Activated CD4-positive, alpha-beta T cell treated with anti-CD3 and anti-CD28 coated beads, Interleukin-2, amount 10 ng/mL, durations not matched to agents 24 days and 14 days (primary cell): Measurements from ENCODE around the gene PCSK5. TPM values are rescaled to one million over a fixed set of nuclear protein-coding genes. Genes with fewer than 3 reads are reported as not detected.
A peak's percentile ranks its signal among the peaks of the same experiment; 100 is the strongest.

Experiments used
- DNase-seq: peaks from one replicate; pipeline ENCODE4 v3.0.0; 2022
- H3K27ac Mint-ChIP-seq: one replicate; pipeline ENCODE4 v1.8.0; 2022; ENCODE audit warnings: mild to moderate bottlenecking, mixed read lengths
- H3K27me3 Mint-ChIP-seq: one replicate; pipeline ENCODE4 v1.8.0; 2022; ENCODE audit warnings: mixed read lengths
- H3K36me3 Mint-ChIP-seq: one replicate; pipeline ENCODE4 v1.8.0; 2022; ENCODE audit warnings: low read depth, mild to moderate bottlenecking, mixed read lengths
- H3K4me1 Mint-ChIP-seq: one replicate; pipeline ENCODE4 v1.8.0; 2021; ENCODE audit warnings: mixed read lengths
- H3K4me3 Mint-ChIP-seq: one replicate; pipeline ENCODE4 v1.8.0; 2022; ENCODE audit warnings: mild to moderate bottlenecking, moderate library complexity, mixed read lengths
- H3K9me3 Mint-ChIP-seq: one replicate; pipeline ENCODE4 v1.8.0; 2021; ENCODE audit warnings: mixed read lengths
- intact Hi-C: fragments of 100-400 bp; cut with micrococcal nuclease; formaldehyde crosslinking; loops from one replicate; pipeline ENCODE4 v1.15.1; 2023
- total RNA-seq: library from RNA; stranded (reverse); gene quantifications from 2 replicates; pipeline ENCODE4 v1.2.3, GENCODE V29; 2022

The PCSK5 gene
- total RNA-seq, 1 donor from 2014 or later, result 1.6 TPM

DNA sequence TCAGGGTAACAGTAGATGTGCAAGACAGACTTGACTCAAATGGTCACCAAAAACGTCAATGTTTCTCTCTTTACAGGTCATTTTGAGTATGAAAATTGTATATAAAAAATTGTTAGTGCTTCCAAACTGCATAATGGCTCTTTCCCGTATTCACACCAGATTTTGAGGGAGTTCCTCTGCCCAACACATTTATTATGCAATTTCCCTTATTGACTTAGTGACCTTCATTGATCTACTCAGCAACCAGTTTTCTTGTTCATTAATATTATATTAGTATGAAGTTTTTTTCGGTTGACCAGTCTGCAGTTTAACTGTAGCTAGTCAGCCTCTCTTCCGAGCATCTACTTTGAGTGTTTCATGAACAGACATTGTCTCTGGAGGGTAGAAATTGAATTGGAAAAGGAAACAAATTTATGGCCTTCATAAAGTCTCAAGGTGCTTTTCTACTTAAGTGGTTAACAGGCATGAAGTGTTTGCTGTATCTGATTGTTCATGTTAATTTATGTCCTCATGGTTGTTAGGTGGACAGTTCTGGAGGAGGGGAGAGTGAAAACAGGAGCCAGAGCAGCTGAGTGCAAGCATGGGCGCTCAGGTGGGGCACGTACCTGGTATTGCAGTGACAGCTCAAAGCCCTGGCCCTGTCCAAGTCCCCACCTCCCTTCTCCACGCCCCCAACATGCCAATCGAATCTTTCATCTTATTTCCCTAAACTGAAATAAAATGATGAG, 263.6 kb downstream of the PCSK5 start:
- no peaks in the 10 kb centered on the region for H3K9me3 Mint-ChIP-seq
- intact Hi-C loops, result loop anchor here (10.0 kb wide), 1 partner anchor 61 kb away; no protein-coding TSS in a partner anchor
- H3K4me1 Mint-ChIP-seq, result no peaks in the 10 kb centered on the region

DNA sequence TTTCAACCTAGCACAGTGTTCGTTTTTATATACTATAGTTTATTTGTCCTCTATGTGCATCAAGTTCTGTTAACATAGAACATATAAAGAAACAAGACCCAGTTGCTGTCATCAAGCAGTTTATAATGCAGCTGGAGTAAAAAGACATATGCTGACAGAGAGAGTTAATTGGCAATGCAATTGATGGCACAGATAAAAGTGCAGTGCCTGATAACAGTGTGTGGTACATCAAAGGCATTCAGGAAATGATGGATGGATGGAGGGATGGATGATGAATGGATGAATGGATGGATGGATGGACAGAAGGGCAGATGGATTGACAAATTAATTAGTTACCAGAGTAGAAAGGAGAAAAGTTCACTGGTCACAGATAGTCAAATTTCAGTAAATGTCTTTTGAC, 264.9 kb downstream of the PCSK5 start:
- H3K4me3 Mint-ChIP-seq, result no peak overlapping the region
- H3K36me3 Mint-ChIP-seq, result no peaks in the 10 kb centered on the region
- no peak overlapping the region for H3K27ac Mint-ChIP-seq
- H3K4me1 Mint-ChIP-seq, result no peaks in the 10 kb centered on the region
- DNase-seq, result no peak
- no peaks in the 10 kb centered on the region for H3K27me3 Mint-ChIP-seq
- intact Hi-C loops, result loop anchor here (10.0 kb wide), 1 partner anchor 59 kb away; no protein-coding TSS in a partner anchor
- no peaks in the 10 kb centered on the region for H3K9me3 Mint-ChIP-seq

More for the DNA sequence above, 263.6 kb downstream of the PCSK5 start:
- DNase-seq, result no peak
- Mint-ChIP-seq H3K27me3 (no peaks in the 10 kb centered on the region), H3K4me3 (no peak overlapping the region), H3K36me3 (no peaks in the 10 kb centered on the region), H3K27ac (no peak overlapping the region)

DNA sequence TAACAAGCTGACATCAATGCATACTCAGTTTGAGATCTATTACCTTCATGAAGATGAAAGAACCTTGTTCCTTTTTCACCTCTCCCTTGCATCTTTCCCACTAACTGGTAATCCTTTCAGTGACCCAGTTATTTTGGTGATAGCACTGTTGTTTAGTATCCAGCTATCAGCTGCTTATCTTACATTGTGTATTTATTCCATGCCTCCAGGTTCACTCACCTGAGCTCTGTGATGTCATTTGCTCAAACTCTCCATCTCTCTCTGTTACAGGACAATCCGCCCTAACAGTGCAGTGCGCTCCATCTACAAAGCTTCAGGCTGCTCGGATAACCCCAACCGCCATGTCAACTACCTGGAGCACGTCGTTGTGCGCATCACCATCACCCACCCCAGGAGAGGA, 268.2 kb downstream of the PCSK5 start:
- intact Hi-C loops, result loop anchor here (10.0 kb wide), 1 partner anchor 56 kb away; no protein-coding TSS in a partner anchor
- Mint-ChIP-seq H3K27me3 (no peaks in the 10 kb centered on the region), H3K4me3 (no peak overlapping the region), H3K9me3 (no peaks in the 10 kb centered on the region), H3K36me3 (no peaks in the 10 kb centered on the region), H3K27ac (no peak overlapping the region), H3K4me1 (no peaks in the 10 kb centered on the region)
- no peak for DNase-seq

DNA sequence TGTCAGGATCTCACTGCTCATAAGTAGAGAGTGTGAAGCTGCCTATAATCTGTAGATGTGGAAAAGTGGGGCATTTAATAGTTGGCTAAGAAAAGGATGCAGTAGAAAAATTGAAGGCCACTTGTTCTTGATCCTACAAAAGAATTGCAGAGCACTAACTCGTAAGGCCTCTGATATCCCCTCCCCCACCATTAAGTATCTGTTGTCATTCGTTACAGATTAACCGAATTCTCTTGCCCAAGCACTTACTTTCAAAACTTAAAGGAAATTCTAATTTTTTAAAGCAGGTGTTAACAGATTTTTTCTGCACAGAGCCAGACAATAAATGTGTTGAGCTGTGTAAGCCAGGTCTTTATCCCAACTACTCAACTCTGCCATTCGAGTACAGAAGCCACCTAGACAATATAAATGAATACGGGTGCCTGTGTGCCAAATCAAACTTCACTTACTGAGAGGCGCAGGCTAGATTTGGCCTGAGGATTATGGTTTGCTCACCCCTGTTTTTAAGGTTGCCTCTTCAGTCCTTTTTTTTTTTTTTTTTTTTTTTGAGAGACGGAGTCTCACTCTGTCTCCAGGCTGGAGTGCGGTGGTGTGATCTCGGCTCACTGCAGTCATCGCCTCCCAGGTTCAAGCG, 268.9 kb downstream of the PCSK5 start:
- intact Hi-C loops, result loop anchor here (10.0 kb wide), 1 partner anchor 55 kb away; no protein-coding TSS in a partner anchor
- Mint-ChIP-seq H3K4me1 (no peaks in the 10 kb centered on the region), H3K27ac (no peak overlapping the region), H3K4me3 (no peak overlapping the region), H3K9me3 (no peaks in the 10 kb centered on the region), H3K36me3 (no peaks in the 10 kb centered on the region), H3K27me3 (no peaks in the 10 kb centered on the region)
- DNase-seq, result no peak

DNA sequence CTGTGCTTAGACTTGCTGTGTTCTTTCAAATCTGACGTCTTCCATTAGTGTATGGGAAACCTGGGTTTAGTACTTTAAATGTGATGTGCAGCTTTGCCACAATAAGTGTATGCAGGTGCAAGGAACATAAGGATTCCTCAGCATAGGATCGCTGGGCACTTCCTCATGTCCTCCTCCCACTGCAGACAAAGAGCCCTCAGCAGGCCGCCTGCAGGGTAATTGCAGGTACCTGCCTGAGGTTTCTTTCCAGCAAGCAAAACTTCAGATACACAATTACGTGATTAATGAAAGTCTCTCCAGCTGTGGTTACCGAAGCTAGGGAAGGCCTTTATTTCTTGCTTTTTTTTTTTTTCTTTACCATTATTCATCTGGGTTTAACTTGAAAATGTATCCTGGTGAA, 270.6 kb downstream of the PCSK5 start:
- Mint-ChIP-seq H3K27ac (no peak overlapping the region), H3K4me3 (no peak overlapping the region), H3K9me3 (no peaks in the 10 kb centered on the region), H3K4me1 (no peaks in the 10 kb centered on the region), H3K27me3 (no peaks in the 10 kb centered on the region), H3K36me3 (no peaks in the 10 kb centered on the region)
- DNase-seq, result no peak
- intact Hi-C loops, result no loop called here

DNA sequence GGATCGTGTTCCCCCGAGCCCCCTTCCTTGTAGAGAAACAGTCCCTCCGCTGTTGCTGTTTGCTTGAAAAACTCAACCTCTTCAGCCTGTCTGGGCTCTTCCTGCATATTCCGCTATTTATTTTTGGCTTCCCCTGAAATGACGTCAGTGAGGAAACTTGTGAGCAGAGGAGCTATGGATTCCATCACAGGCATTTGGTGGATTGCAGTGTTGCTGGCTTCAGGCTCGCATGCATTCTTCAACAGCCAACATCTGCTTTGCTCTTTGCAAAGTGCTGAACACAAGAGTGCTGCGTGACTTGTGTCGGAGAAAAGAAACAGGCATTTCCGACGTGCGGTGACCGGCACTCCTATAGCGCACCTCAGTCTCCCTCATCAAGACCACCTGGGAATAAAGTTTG, 271.1 kb downstream of the PCSK5 start:
- Mint-ChIP-seq H3K4me3 (no peak overlapping the region), H3K36me3 (no peaks in the 10 kb centered on the region), H3K27me3 (no peaks in the 10 kb centered on the region), H3K27ac (no peak overlapping the region), H3K9me3 (no peaks in the 10 kb centered on the region), H3K4me1 (no peaks in the 10 kb centered on the region)
- DNase-seq, result no peak
- intact Hi-C loops, result no loop called here

DNA sequence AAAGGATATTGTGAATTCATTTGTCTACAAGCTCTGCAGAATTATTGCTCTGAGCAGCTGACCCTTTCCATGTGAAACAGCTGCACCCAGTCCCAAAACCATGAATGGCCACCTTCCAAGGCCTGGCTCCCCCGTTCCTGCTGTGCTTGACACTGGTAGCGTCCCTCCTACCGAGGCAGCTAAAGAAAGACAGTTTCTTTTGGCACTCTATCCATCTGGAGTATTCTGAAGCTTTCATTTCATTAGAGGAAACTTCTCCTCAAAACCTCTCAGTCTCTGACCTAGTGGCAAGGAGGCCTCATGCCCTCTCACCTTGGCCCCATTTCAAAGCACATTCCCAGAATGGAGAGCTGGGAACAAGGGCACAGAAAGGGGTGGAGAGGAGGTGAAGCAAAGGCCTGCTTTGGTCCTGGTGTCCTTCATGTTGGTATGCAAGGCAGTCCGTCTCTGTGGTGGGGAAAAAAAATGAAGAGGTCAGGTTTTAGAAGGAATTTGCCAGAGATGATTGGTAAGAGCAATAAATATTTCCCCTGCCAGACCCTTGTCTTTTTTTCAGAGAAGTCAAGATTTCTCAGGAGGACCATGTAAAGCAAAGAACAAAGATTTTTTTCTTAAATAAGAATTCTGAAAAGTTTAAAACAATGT, 271.7 kb downstream of the PCSK5 start:
- Mint-ChIP-seq H3K4me3 (no peak overlapping the region), H3K27ac (no peak overlapping the region), H3K36me3 (no peaks in the 10 kb centered on the region), H3K27me3 (no peaks in the 10 kb centered on the region), H3K9me3 (no peaks in the 10 kb centered on the region), H3K4me1 (peaks cover 3% of the 10 kb centered on the region)
- DNase-seq, result no peak
- intact Hi-C loops, result no loop called here

DNA sequence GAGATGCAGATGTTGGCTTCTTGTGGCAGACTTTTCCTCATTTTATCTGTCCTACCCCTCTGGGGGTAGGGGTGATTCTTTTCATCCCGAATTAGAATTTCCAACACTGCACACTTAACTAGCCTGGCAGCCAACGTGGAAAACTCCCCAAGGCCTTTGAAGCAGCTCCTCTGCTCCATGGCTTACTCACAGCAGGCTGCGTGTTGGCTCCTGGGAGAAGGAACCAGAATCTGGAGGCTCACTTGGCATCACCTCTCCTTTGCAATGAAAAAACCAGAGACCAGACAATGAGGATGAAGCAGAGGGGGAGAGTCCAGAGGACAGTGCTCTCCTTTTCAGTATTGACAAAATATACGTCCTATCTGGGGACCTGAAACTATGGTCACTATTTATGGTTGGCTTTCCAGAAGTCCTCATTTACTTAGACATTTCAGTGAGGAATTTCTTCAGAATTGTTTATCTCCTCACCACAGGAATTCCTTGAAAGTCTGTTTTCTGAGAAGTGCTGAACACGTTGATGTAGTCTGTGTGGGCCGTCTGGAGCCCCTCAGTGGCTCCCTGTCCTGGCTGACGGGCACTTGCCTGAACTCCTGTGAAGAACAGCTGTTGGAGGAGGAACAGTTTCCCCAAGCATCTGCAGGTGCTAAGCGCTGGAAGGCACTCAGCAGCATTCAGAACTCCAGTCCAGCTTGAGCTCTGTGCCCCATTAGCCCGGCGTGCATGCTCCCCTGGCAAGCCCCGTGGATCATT, 272.5 kb downstream of the PCSK5 start:
- intact Hi-C loops, result no loop called here
- Mint-ChIP-seq H3K27ac (no peak overlapping the region), H3K9me3 (no peaks in the 10 kb centered on the region), H3K36me3 (no peaks in the 10 kb centered on the region), H3K4me1 (peaks cover 3% of the 10 kb centered on the region), H3K27me3 (no peaks in the 10 kb centered on the region), H3K4me3 (no peak overlapping the region)
- no peak for DNase-seq

DNA sequence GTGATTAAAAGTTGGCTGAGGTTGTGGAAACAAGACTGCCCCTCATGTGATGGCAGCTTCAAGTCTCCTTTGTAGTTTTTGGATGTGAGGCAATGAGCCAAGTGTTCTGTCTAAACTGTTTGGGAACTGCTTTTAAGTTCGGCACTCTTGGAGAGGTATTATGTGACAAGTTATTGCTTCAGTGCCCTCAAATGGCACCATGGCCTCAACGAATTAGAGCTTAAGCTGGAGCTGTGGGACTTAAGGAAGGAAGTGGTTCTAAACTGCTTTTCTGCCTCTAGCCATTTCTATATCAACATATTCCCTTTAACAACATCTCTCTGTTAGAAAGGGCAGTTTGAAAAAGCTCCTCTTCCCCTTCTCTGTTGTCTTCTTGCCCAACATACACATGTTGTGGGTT, 276.1 kb downstream of the PCSK5 start:
- Mint-ChIP-seq H3K4me3 (no peak overlapping the region), H3K36me3 (peaks cover 2% of the 10 kb centered on the region), H3K4me1 (peaks cover 3% of the 10 kb centered on the region), H3K27ac (no peak overlapping the region), H3K27me3 (no peaks in the 10 kb centered on the region), H3K9me3 (no peaks in the 10 kb centered on the region)
- no peak for DNase-seq
- intact Hi-C loops, result no loop called here

DNA sequence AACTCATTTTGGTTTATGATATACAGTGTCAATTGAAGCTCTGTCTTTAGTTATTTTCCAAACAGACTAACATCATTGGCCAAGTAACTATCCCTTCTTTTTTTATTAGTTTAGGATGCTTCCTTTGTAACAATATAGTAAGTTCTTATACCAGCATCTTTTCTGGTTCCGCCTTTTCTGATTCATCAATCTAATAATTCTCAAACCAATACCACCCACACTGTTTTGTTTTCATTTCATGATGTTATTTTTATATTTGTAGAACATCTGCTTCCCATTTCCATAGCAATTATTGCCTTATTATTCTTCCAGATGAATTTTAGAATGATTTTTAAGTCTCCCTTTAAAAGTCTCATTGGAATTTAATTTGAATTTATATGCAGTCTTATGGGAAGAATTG, 285.7 kb downstream of the PCSK5 start:
- DNase-seq, result no peak
- Mint-ChIP-seq H3K4me3 (no peak overlapping the region), H3K4me1 (peaks cover 11% of the 10 kb centered on the region), H3K27ac (no peak overlapping the region), H3K36me3 (peaks cover 2% of the 10 kb centered on the region), H3K27me3 (no peaks in the 10 kb centered on the region), H3K9me3 (no peaks in the 10 kb centered on the region)
- intact Hi-C loops, result no loop called here

DNA sequence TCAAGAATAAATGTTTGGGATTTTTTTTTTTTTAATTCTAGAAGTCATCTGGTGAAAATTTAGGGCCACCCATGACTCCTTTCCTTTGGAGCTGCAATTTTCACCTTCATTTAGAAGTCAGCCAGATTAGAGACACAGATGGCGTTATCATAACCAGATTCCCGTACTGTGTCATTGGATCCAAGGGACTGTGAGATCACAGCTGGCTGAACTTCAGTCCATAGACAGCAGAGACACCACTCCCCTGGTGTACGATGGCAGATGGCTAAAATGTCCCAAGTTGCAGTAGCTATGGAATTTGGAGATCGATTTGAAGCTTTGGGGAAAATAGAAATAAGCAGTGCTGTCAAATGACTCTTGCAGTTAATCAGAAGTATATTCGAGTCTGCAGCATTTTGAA, 287.5 kb downstream of the PCSK5 start:
- Mint-ChIP-seq H3K4me3 (no peak overlapping the region), H3K36me3 (peaks cover 7% of the 10 kb centered on the region), H3K27ac (no peak overlapping the region), H3K4me1 (peaks cover 16% of the 10 kb centered on the region), H3K27me3 (no peaks in the 10 kb centered on the region), H3K9me3 (no peaks in the 10 kb centered on the region)
- DNase-seq, result no peak
- intact Hi-C loops, result no loop called here

DNA sequence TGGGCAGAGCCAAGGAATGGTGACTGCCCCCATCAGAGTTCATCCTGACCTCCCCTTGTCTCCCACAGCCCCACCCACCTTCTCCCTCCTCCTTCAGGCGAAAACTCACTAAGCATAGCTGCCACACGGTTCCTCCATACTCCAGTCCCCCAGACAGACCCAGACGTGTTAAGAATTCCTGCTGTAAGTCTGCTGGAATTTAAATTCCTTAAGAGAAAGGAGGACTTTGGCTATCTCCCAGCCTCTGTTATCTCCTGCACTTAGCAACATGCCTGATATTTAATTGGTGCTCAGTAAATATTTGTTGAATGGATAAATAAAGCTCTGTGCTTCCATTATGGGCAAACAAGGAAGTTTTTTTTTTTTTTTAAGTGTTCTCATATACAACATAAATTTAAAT, 290.1 kb downstream of the PCSK5 start:
- no peak for DNase-seq
- H3K27me3 Mint-ChIP-seq, result no peaks in the 10 kb centered on the region
- peaks cover 14% of the 10 kb centered on the region for H3K36me3 Mint-ChIP-seq

DNA sequence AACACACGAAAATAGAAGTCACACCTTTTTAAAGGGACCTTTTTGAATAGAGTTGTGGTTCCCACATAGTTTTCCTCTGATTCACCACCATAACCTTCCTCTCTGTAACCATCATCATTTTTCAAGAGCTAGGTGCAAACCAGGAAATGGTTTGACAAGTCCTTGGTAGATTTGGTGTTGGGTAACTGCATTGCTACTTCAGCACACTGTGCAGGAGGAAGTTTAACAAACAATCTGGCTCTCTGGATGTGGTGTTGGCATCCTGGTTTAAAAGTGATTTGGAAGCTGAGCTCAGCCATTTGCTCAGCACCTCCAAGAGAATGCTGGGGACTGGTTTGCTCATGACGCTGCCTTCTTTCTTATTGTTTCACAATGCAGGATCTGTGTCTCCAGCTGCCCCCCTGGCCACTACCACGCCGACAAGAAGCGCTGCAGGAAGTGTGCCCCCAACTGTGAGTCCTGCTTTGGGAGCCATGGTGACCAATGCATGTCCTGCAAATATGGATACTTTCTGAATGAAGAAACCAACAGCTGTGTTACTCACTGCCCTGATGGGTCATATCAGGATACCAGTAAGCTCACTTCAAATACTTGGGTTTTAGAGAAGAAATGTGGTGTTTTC, 290.7 kb downstream of the PCSK5 start:
- Mint-ChIP-seq H3K4me3 (no peak overlapping the region), H3K36me3 (peaks cover 14% of the 10 kb centered on the region), H3K4me1 (peaks cover 22% of the 10 kb centered on the region), H3K27ac (peak overlapping the region; percentile 69), H3K9me3 (no peaks in the 10 kb centered on the region), H3K27me3 (no peaks in the 10 kb centered on the region)
- peak; percentile 65 for DNase-seq
- intact Hi-C loops, result no loop called here

More for the DNA sequence above, 290.1 kb downstream of the PCSK5 start:
- H3K9me3 Mint-ChIP-seq, result no peaks in the 10 kb centered on the region
- intact Hi-C loops, result no loop called here
- peaks cover 22% of the 10 kb centered on the region for H3K4me1 Mint-ChIP-seq
- no peak overlapping the region for H3K27ac Mint-ChIP-seq
- H3K4me3 Mint-ChIP-seq, result no peak overlapping the region
